ENCODE measurements around the gene GRIN2B.

Gene GRIN2B

DNA sequence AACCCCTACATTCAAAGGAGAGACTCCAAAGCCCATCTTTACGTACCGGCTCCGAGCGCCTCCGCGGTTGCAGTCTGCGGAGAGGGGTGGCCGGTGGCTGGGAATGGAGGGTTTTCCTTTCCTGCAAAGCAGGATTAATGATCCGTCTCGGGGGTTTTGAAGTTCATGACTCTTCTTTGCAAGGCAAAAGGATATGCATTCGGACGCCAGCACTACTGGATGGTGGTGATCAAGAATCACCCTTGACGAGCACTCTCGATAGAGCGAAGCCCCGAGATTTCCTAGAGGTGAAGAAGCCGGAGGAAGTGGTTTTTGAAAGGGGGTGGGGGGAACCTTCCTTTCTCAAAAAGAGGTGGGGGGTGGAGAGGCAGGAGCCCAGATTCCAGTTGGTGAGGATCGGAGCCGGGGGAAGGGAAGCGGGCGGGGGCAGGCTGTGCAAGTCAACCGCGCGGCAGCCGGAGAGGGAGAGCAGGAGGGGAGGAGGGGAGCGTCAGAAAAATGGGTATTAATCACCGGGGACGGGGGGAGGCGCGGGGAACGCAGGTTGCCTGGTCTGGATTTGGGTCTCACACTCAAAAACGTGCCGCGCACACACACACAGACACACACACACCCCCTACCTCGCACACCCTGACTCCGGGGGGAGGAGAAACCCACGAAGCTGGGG, at the start of gene GRIN2B:
Gene GRIN2B, minus strand, starts transcription at position 307 of the 667 bp plus-strand sequence. CDS start 115,394 bp downstream, outside the sequence.
- no peak for DNase-seq

DNA sequence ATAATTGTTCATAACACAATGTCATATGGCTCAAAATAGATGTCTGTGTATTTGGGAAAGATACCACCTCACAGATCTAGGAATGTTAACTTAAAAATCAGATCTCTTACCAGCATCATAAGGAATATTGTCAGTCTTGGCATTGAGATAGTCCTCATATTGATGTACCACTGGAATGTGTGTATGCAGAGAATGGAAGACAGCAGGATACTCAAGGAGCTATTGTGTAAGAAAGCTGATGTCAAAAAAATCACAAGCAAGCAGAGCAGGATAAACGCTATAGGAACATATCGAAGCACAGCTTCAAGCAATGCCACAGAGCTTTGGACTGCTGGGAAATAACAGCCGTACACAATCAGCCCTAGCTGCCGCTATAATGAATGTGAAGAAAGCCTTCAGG, 45.1 kb upstream of the GRIN2B start:
- no peak for DNase-seq

DNA sequence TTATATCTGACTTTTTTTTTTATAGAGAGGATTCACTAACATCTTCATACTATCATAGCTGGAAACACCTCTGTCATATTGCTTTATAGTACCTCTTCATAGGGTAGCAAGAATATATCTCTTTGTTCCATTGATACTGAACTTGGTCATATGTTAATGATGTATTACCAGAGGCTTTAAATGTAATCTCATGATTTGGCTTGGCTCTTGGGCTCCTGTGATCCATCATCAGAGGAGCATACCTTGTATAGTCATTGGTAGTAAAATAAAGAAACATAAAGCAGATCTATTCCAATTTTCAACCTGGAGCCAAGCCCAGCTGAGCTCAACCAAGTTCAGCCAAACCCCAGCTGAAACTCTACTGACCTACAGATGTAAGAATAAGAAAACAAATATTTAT, 43.2 kb upstream of the GRIN2B start:
- DNase-seq, result no peak

DNA sequence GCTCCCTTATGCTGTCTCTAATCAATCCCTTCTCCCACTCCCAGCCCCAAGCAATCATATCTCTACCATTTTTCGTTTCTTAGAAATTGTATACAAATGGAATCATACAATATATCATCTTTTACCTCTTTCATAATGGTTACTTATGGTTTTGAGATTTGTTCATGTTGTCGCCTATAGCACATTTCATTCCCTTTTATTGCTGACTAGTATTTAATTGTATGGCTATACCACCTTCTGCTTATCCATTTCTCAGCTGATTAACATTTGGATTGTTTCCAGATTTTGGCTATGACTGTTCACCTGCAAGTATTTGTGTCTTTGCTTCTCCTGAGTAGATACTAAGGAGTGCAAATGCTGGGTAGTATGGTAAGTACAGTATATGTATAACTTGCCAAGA, 36.7 kb upstream of the GRIN2B start:
- DNase-seq, result no peak

DNA sequence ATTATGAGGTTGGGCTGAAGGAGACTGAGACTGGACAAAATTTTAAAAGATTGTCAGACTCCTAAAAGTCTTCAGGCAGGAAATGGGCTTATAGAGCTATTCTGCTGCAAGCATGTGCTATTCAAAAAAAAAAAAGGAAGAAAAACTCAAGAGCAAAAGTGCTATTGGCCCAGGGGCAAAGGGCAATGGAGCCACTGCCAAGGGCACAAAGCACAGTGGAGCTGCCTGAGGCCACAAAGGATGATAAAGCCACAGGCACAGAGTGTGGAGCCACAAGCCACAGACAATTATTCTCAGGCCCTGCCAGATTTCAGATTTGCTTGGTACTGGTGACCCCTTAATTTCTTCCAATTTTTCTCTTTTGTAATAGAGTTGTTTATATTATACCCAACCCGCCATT, 29.6 kb upstream of the GRIN2B start:
- no peak for DNase-seq

DNA sequence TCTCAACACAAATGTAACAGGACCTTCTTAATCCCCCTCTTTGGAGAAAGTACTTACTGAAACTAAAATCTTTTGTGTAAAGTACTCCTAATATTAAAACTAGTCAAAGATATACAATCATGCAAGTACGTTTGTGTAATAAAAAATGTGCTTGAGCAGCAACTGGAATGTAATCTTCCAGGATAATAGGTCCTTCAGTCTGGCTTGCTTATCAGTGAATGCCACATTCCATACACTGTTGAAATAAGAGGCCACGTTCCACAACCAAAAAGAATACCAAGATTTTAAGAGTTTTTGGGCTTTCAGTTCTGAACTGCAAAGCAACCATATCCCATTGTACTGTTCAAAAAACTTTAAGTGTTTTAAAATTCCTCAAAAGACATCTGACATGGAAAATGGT, 26.2 kb upstream of the GRIN2B start:
- DNase-seq, result no peak

DNA sequence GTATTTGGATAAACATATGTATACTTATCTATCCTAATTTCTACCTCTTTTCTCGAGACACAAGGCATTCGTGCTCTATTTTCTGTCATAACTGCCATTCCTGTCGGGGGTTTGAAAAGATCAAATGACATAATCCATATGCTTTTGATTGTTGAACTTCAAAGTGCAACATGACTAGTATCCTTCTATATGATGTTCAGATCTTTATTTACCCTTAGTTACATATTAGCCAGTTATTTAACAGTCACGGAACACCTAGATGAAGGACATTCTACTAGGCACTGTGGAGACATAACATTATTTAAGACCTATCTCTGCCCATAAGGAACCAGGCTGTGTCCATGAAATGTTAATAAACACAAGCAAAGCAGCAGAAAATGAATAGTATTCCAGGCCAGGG, 11.2 kb upstream of the GRIN2B start:
- DNase-seq, result no peak

DNA sequence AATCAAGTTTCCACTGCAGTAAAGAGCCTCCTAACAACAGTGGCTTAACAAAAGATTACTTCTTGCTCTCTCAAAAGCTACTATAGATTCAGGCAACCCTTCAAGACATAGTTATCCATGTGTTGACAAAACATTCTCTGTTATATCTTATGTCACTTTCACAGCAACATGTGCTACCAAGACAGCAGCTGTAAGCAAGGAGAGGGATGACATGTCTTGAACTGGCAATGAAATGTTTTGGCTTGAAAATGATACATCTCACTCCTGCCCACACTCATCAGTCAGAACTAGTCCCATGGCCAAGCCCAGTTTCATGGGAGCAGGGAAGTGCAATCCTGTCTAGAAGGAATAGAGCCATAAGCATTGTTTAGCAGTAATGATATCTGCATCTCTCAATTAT, 10.7 kb upstream of the GRIN2B start:
- DNase-seq, result no peak

DNA sequence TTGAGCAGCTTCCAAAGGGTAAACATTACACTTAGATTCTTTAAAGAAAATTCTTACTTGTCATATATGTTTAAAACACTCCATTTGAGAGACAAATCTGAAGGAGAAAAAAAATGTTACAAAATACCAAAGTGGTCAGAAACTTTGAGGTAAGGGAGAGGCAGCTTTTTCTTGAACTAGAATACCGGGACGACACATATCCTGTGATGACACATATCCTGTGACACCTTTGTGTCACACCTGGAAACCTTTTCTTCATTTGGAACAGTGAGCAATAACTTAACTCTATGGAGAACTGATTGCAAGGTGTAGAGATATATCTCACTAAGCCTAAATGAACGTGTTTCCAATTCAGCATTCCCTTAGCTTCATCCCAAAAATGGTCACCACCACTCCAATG, 4.6 kb upstream of the GRIN2B start:
- no peak for DNase-seq

DNA sequence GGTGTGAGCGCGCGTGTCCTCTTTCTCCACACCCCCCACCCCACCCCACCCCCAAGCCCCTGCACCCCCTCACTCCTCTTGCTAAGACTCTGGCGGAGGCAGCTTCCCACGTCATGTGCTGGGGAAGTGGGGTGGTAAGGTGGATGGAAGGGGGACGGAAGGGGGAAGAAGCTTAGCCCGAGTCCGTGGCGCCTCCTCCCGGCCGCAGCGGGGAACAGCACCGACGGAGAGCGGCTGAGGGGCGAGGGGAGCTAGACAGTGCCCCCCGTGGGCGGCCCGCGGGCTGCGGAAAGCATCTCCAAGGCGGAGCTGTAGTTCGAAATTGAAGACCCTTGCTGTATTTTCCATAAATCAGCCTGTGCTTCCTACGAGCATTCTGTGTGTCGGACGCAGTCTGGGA, 588 bp upstream of the GRIN2B start:
- DNase-seq, result no peak

DNA sequence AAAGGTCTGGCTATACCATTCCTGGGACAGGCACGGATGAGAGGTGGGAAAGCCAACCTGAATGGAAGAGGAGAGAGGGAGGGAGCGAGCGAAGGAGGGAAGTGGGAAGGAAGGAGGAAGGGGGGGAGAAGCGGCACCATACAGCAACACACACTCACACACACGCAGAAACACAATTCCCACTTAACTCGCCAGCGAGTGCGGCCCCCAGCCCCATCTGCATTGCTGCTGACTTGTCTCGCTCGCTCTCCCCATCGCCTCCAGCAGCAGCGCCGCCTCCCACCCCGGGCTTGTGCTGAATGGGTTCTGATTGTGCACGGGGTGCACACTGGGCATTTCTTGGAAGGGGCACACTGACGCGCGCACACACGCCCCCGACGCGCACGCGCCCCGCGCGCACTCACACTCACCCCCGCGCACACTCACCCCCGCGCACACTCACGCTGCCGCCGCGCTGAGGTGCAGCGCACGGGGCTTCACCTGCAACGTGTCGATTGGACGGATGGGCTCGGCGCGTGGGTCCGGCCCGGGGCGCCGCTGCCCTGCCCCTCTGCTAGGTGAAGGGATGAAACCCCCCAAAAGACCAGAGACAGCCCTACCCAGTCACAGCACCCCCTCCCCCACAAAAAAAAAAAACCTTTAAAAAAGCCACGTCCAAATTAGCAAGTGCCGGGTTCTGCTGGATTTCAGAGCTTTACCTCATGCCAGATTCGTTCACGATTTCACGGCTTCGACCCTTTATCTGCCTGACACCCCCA, 685 bp downstream of the GRIN2B start:
- no peak for DNase-seq

DNA sequence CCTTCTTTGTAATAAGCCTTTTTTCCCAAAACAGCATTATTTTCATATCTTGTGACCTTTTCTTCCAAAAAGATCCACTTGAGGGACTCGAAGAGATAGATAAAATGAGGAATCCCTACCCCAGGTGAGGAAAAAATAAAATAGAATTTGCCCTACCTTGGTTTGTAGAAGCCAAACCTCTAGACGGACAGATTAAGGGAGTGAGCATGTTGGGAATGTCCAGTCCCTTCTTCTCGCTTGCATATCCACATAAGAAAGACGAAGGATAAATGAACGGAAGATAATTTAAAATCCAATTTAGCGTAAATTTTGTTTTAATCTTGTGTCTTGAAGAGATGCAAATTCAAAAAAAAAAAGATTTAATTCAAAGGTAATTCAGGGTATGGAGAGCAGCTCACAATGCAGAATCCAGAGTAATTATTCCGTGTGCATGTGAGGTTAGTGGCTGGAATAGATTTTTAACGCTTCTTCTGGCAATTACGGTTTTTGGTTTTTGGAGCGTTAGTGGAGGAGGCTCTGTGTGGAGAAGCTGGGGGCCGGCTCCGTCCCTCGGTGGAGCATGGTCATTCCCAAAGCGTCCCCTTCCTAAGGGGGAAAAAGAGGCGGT, 1.5 kb downstream of the GRIN2B start:
- no peak for DNase-seq

DNA sequence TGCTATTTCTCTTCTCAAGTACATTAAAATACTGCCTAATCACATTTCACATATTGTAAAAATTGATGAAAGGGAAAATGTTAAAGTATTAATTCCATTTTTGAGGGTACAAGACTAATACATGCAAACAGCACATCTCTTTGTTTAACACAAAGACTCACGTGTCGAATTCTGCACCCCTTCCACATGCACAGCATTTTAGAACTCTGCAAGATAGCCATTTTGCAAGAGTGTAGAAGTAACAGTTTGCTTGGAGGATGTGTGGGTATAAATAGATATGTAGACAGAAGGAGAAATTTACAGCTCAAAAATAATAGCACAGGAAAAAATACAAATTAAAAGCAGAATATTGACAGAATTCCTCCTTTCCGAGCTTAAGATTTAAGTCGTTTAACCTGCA, 2.5 kb downstream of the GRIN2B start:
- DNase-seq, result no peak

DNA sequence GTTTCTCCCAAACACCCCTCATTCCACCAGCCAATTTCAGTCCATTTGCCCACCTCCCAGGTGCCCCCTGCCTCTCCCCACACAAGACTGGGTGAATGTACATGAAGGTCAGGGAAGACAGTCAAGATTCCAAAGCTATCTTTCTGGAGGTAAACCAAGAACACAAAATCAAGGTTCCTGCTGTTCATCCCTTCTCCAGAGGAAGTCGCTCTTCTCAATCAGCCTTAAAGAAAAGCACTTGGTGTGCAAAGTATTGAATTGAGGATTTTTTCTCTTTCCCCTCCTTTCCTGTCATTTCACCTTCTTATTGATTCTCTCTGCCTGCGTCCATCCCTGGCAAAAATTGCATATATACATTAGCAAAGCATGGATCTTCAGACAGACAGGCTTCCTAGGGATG, 4.5 kb downstream of the GRIN2B start:
- no peak for DNase-seq

DNA sequence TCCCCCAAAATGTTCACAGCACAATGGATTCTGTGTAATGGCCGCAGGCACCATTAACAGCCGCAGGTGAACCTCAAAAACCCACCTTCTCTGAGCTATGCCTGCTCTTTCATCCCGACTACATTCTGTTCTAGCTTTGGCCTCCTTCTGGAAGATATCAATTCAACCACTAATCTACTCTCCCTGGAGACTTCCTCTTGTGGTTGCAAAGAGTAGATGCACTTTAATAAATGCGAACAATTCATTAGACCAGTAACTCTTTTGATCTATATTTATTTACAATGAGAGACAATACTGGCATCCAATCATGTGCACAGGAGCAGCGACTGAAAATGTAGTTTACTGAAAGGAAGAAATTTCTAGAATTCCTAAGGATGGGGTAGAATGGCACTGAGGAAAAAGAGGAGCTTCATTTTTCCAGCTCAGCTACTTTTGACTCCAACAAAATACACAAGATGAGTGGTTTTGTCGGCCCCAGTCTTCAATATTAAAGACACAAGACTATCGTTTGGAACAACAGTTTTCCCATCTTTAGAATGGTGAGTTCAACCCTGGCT, 5.3 kb downstream of the GRIN2B start:
- no peak for DNase-seq

DNA sequence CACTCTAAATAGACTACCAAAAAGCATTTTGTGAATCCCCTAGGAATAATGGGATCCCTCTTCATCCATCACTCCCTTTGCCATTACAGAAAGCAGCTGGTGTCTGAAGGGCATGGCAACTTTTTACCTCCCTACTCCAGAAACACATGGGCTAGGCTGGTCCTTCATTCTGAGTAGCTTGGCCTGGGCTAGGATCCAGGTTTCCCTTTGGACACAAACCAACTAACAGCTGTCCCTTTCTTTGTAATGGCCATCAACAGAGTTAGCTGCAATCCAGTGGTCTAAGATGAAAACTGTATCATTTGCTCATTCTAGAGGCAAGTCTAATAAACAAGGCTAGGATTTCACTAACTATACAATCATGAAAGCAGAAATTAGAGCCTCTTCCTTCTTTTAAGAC, 7.4 kb downstream of the GRIN2B start:
- DNase-seq, result no peak

DNA sequence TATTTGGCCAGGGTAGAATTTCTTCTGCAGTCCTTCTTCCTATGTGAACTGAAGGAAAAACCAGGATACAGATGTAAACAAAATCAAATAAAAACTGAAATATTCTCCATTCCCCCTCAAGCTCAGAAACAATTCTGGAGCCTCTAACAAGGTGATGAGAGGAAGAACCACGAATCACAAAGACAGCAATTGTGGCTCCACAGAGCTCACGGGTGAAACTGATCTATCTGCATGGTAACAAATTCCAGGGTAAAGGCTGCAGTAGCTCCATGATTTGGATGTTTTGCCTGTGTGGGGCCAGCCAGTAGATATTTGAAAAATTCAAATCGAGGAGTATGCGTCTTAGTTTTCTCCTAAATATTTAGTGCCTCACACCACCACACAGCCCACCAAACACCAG, 10.6 kb downstream of the GRIN2B start:
- DNase-seq, result no peak

DNA sequence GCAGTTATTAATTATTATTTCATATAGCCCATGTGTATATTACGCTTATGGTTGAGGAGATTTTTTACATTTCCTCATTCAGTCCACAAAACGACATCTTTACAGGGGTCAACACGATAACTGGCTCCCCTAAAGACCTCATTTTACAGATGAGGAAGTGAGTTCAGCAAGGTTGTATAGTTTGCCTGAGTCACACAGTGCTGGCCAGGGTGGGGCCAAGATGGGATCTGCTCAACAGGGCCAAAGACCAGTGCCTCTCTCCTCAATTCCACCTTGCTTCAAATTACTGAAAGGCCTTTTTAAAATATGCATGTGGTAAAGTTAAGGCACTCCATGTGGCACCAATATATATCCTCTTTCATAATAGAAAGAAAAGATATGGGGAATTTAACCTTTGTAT, 13.1 kb downstream of the GRIN2B start:
- DNase-seq, result no peak

DNA sequence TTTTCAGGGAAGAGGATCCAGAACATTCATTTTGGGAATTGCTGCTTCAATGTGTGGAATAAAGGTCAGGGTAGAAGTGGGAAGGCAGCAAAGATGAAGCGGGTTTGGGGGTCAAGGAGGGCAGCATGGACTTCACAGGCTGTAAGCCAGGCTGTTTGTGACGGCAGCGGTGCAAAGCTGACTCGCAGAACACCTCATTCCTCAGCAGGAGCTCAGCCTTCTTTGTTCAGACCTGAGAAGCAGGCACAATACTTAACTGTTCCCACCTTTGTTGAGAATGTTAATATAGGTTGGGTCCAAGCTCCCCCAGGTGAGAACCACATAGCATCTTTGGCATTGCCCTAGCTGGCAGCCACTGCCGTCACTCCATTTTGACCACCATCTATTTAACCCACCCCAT, 16.7 kb downstream of the GRIN2B start:
- DNase-seq, result no peak

DNA sequence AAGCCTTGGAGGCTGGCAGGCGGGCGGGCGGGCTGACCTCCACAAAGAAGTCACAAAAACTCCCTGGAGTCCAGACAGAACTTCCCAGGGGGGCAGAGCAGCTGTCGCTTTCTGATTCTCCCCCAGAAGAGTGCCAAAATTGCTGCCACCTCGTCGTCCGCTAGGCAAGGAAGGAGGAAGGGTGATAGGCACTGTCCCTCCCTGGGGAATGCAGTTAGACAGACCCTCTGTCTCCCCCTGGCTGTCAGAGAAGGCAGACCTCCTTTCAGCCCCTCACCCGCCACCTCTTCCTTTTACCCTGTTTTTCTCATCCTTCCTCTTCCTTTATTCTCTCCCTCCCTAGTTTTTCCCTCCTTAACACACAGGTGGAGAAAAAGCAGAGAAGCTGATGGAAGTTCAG, 18.7 kb downstream of the GRIN2B start:
- DNase-seq, result no peak

DNA sequence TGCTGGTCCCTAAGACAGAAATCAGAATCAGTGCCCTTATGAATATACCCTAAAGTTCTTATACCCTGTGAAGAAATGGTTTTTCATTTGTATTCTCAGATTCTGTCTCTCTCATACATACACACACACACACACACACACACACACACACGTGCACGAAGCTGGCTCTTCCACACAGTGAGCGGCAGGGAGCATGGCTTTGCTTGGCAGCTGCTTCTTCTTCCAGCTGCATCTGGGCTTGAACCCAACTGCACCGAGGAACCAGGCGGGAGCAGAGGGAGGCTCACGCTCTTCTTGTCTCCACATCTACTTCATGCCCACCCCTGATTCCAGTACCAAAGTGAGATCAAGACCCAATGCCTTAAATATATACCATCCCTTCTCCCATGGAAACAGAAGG, 19.4 kb downstream of the GRIN2B start:
- no peak for DNase-seq

DNA sequence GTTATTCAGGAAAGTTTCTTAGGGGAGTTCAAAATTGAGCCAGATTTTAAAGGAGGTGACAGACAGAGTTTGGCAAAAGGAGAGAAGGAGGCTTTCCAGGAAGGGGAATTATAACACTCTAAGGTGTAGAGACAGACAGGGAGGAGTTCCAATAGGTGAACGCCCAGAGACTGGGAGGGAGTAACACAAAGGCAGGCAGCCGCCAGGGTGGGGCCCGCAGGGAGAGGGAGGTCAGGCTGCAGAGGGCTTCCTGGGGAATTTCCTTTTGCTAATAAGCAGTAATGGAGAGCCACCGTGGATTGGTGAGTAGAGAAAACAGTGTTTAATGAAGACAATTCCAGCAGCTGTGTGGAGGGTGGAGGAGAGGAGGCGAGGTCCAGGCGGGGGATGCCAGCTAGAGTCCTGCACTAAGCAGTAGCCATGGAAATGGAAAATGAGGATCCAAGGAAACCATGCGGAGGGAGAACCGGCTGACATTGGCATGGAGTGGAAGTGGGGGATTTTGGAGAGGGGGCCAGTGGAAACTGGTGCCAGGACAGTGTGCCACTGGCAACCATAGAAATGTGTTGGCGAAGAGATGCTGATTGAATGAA, 22.2 kb downstream of the GRIN2B start:
- no peak for DNase-seq

DNA sequence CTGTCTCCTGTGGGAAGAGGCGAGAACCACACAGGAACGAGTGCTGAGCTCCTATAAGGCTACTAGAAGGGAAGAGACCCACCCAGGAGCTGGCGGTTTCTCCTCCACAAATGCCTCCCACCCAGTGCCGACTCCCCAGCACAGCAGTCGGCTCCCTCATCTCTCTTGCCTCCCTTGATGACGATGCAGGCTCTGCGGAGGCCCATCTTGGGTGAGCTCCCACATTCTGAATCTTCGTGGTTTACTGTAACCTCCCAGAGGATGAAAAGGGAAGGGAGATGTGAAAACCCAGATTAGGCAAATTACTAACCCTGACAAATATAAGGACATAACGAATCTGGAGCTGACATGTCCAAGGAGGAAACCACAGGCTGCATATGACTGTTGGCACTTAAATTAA, 23.8 kb downstream of the GRIN2B start:
- no peak for DNase-seq

All from GOT3 (cell line).